Measurements from ENCODE around the gene B4GALNT3. TPM values are rescaled to one million over a fixed set of nuclear protein-coding genes. Genes with fewer than 3 reads are reported as not detected.

B4GALNT3 gene
- total and polyA plus RNA-seq, 2 experiments from 2014 or later, result 4.4 to 13.9 TPM

GRCh38 chr12:554001-554285, 94.2 kb downstream of the B4GALNT3 start:
- TF ChIP-seq, protein P1, sequence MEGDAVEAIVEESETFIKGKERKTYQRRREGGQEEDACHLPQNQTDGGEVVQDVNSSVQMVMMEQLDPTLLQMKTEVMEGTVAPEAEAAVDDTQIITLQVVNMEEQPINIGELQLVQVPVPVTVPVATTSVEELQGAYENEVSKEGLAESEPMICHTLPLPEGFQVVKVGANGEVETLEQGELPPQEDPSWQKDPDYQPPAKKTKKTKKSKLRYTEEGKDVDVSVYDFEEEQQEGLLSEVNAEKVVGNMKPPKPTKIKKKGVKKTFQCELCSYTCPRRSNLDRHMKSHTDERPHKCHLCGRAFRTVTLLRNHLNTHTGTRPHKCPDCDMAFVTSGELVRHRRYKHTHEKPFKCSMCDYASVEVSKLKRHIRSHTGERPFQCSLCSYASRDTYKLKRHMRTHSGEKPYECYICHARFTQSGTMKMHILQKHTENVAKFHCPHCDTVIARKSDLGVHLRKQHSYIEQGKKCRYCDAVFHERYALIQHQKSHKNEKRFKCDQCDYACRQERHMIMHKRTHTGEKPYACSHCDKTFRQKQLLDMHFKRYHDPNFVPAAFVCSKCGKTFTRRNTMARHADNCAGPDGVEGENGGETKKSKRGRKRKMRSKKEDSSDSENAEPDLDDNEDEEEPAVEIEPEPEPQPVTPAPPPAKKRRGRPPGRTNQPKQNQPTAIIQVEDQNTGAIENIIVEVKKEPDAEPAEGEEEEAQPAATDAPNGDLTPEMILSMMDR (IDR thresholded peaks at IDR 0.05; ENCODE audit: poor library complexity), result no peak
- TF ChIP-seq EZH2phosphoT487 (IDR thresholded peaks at IDR 0.05; ENCODE audit: low read depth, severe bottlenecking, unreplicated experiment) (no peak), EZH2 (IDR thresholded peaks at IDR 0.05; ENCODE audit: borderline replicate concordance) (no peak)
- H3K27me3 ChIP-seq, result no peaks in the 10 kb centered on the region
- H3K36me3 ChIP-seq (replicated peaks; ENCODE audit: insufficient read depth, low read depth), result no peaks in the 10 kb centered on the region
- H3K27ac ChIP-seq, result no peak overlapping the region
- WGBS (ENCODE audit: low lambda C conversion rate, missing lambda C conversion rate), result 90% methylated on average over 8 of the region's 8 CpGs
- H3K4me2 ChIP-seq, result no peak overlapping the region
- no peaks in the 10 kb centered on the region for H4K20me1 ChIP-seq (ENCODE audit: insufficient read depth, poor library complexity, severe bottlenecking)
- no peak overlapping the region for H3K4me3 ChIP-seq
- DNase-seq (ENCODE audit: low spot score), result no peak
- H2AFZ ChIP-seq, result no peak overlapping the region
- no peaks in the 10 kb centered on the region for H3K79me2 ChIP-seq
- no peaks in the 10 kb centered on the region for H3K9me3 ChIP-seq (ENCODE audit: low read depth)
- no peaks in the 10 kb centered on the region for H3K9me2 ChIP-seq (replicated peaks; ENCODE audit: insufficient read depth)
- no peaks in the 10 kb centered on the region for H3K4me1 ChIP-seq (ENCODE audit: insufficient read depth)

- no peak overlapping the region for H3K4me3 ChIP-seq
- TF ChIP-seq EZH2phosphoT487 (IDR thresholded peaks at IDR 0.05; ENCODE audit: low read depth, severe bottlenecking, unreplicated experiment), result no peak
- TF ChIP-seq, protein P1 (IDR thresholded peaks at IDR 0.05; ENCODE audit: poor library complexity), result no peak
- TF ChIP-seq EZH2 (IDR thresholded peaks at IDR 0.05; ENCODE audit: borderline replicate concordance), result no peak
- WGBS (ENCODE audit: low lambda C conversion rate, missing lambda C conversion rate), result 97% methylated on average over 20 of the region's 20 CpGs
Measured at GRCh38 chr12:556498-556897, 96.8 kb downstream of the B4GALNT3 start.

DNA sequence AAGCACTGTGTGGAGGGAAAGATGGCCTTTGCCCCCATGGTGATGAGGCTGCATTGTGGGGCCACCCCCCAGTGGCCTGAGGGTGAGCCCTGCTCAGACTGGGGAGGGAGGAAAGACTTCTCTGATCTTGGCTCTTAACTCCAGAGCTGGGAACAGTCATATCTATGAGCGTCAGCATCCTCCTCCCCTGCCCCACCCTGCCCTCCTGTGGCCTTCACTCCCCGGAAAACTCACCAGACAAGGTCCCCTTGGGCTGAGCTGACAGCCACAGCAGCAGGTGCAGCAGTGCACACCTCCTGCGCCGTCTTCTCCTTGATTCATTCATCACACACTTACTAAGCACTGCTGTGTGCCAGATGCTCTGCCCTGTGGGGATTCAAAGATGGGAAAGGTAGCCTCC, 98.8 kb downstream of the B4GALNT3 start:
- Histone ChIP-seq H3K27ac (no peak overlapping the region), H3K36me3 (replicated peaks; ENCODE audit: insufficient read depth, low read depth) (no peaks in the 10 kb centered on the region), H3K9me3 (ENCODE audit: low read depth) (no peaks in the 10 kb centered on the region), H3K4me2 (no peak overlapping the region), H3K27me3 (no peaks in the 10 kb centered on the region), H3K4me3 (no peak overlapping the region), H2AFZ (no peak overlapping the region), H4K20me1 (ENCODE audit: insufficient read depth, poor library complexity, severe bottlenecking) (no peaks in the 10 kb centered on the region), H3K79me2 (no peaks in the 10 kb centered on the region), H3K9me2 (replicated peaks; ENCODE audit: insufficient read depth) (no peaks in the 10 kb centered on the region), H3K4me1 (ENCODE audit: insufficient read depth) (no peaks in the 10 kb centered on the region)
- TF ChIP-seq, protein P1 (IDR thresholded peaks at IDR 0.05; ENCODE audit: poor library complexity), result no peak
- TF ChIP-seq EZH2 (IDR thresholded peaks at IDR 0.05; ENCODE audit: borderline replicate concordance), result no peak
- no peak for TF ChIP-seq EZH2phosphoT487 (IDR thresholded peaks at IDR 0.05; ENCODE audit: low read depth, severe bottlenecking, unreplicated experiment)
- DNase-seq (ENCODE audit: low spot score), result no peak
- 84% methylated on average over 4 of the region's 4 CpGs for WGBS (ENCODE audit: low lambda C conversion rate, missing lambda C conversion rate)

More at GRCh38 chr12:556498-556897, 96.8 kb downstream of the B4GALNT3 start:
- H3K4me1 ChIP-seq (ENCODE audit: insufficient read depth), result no peaks in the 10 kb centered on the region
- no peak overlapping the region for H3K27ac ChIP-seq
- no peak overlapping the region for H3K4me2 ChIP-seq
- H2AFZ ChIP-seq, result no peak overlapping the region
- no peaks in the 10 kb centered on the region for H3K9me3 ChIP-seq (ENCODE audit: low read depth)
- H4K20me1 ChIP-seq (ENCODE audit: insufficient read depth, poor library complexity, severe bottlenecking), result no peaks in the 10 kb centered on the region
- no peaks in the 10 kb centered on the region for H3K9me2 ChIP-seq (replicated peaks; ENCODE audit: insufficient read depth)
- H3K36me3 ChIP-seq (replicated peaks; ENCODE audit: insufficient read depth, low read depth), result no peaks in the 10 kb centered on the region
- DNase-seq (ENCODE audit: low spot score), result no peak
- H3K27me3 ChIP-seq, result no peaks in the 10 kb centered on the region
- H3K79me2 ChIP-seq, result no peaks in the 10 kb centered on the region

Measured in hepatocyte (in vitro differentiated cells).